Esophagus mucosa (tissue), 1 donor: ENCODE results near the gene MRPL4. TPM values are rescaled to one million over a fixed set of nuclear protein-coding genes. Genes with fewer than 3 reads are reported as not detected.
"Not testable (repeated sequence)": the region's sequence is repeated elsewhere in the genome, so short reads cannot be mapped to it uniquely, and the experiment has no call there.

Experiments used
- ATAC-seq: fragments of 200-7000 bp; cut with Tn5 transposase; one replicate; pipeline ENCODE4 v1.9.1; 2020
- total RNA-seq: library from RNA; stranded (reverse); gene quantifications from one replicate; pipeline ENCODE4 v1.2.4, GENCODE V29; 2023
- donor health status: DM: yes; HTN: yes; CAD: no.

Gene MRPL4
- total RNA-seq, 1 donor from 2014 or later = 68.7 TPM

GRCh38 chr19:10262771-10263170 is 10.8 kb downstream of the MRPL4 start:
- ATAC-seq = no peak

GRCh38 chr19:10266706-10267105 is 14.7 kb downstream of the MRPL4 start:
- ATAC-seq = no peak

- ATAC-seq = no peak
Observed at GRCh38 chr19:10268071-10268470, 16.1 kb downstream of the MRPL4 start.

GRCh38 chr19:10269333-10270179 is 17.5 kb downstream of the MRPL4 start:
- peak; percentile 77 for ATAC-seq

- ATAC-seq = peak; percentile 71
Observed at GRCh38 chr19:10270180-10270615, 18.2 kb downstream of the MRPL4 start.

GRCh38 chr19:10270616-10271394 is 18.8 kb downstream of the MRPL4 start, which contains the start of gene ICAM1:
Gene ICAM1, plus strand, starts transcription at chr19:10271120. Its CDS starts 40 bp downstream, at chr19:10271160.
- ATAC-seq = peak; percentile 65

GRCh38 chr19:10271543-10272086 is 19.6 kb downstream of the MRPL4 start:
- ATAC-seq = no peak

GRCh38 chr19:10274589-10274988 is 22.6 kb downstream of the MRPL4 start:
- ATAC-seq = no peak

GRCh38 chr19:10277795-10278589 is 26.0 kb downstream of the MRPL4 start:
- ATAC-seq = no peak

GRCh38 chr19:10278935-10279334 is 26.9 kb downstream of the MRPL4 start:
- no peak for ATAC-seq

- no peak for ATAC-seq
Observed at GRCh38 chr19:10279737-10280442, 27.9 kb downstream of the MRPL4 start.

- ATAC-seq = not testable (repeated sequence)
Observed at GRCh38 chr19:10282043-10282442, 30.0 kb downstream of the MRPL4 start.

GRCh38 chr19:10283301-10284064 is 31.5 kb downstream of the MRPL4 start:
- no peak for ATAC-seq

- no peak for ATAC-seq
Observed at GRCh38 chr19:10284065-10284959, 32.3 kb downstream of the MRPL4 start.

- no peak for ATAC-seq
Observed at GRCh38 chr19:10284960-10285278, 32.9 kb downstream of the MRPL4 start.

GRCh38 chr19:10285393-10285792 is 33.4 kb downstream of the MRPL4 start:
- ATAC-seq = no peak

GRCh38 chr19:10286803-10287737 is 35.1 kb downstream of the MRPL4 start, which contains the start of gene ICAM4:
Gene ICAM4, plus strand, starts transcription at chr19:10286955. Its CDS starts 58 bp downstream, at chr19:10287013.
- ATAC-seq = no peak

- ATAC-seq = no peak
Observed at GRCh38 chr19:10288662-10289166, 36.7 kb downstream of the MRPL4 start.
